Measurements from ENCODE around the gene CTRB2.
"Not testable (repeated sequence)": the region's sequence is repeated elsewhere in the genome, so short reads cannot be mapped to it uniquely, and the experiment has no call there.

Gene CTRB2

GRCh38 chr16:75231570-75231969 lies 24.6 kb upstream of the CTRB2 start:
- in situ Hi-C loops (cut with HindIII; ENCODE audit: low pct_ligation_motif_present, low pct_unique_long_range_greater_than_20kb, low sequenced_read_pairs) = loop anchor here (25.0 kb wide), 1 partner anchor 156 kb away; no protein-coding TSS in a partner anchor
- no peak for DNase-seq

- in situ Hi-C loops (cut with HindIII; ENCODE audit: low pct_ligation_motif_present, low pct_unique_long_range_greater_than_20kb, low sequenced_read_pairs) = loop anchor here (25.0 kb wide), 1 partner anchor 157 kb away; no protein-coding TSS in a partner anchor
These were observed 23.6 kb upstream of the CTRB2 start for GRCh38 chr16:75230471-75231110.

GRCh38 chr16:75229172-75230031 lies 22.4 kb upstream of the CTRB2 start:
- in situ Hi-C loops (cut with HindIII; ENCODE audit: low pct_ligation_motif_present, low pct_unique_long_range_greater_than_20kb, low sequenced_read_pairs) = loop anchor here (25.0 kb wide), 1 partner anchor 158 kb away; no protein-coding TSS in a partner anchor
- DNase-seq = no peak

More at GRCh38 chr16:75230471-75231110, 23.6 kb upstream of the CTRB2 start:
- DNase-seq = no peak

GRCh38 chr16:75228143-75228976 lies 21.4 kb upstream of the CTRB2 start:
- in situ Hi-C loops (cut with HindIII; ENCODE audit: low pct_ligation_motif_present, low pct_unique_long_range_greater_than_20kb, low sequenced_read_pairs) = loop anchor here (25.0 kb wide), 1 partner anchor 159 kb away; no protein-coding TSS in a partner anchor
- DNase-seq = no peak

- in situ Hi-C loops (cut with HindIII; ENCODE audit: low pct_ligation_motif_present, low pct_unique_long_range_greater_than_20kb, low sequenced_read_pairs) = loop anchor here (25.0 kb wide), 1 partner anchor 160 kb away; no protein-coding TSS in a partner anchor
- DNase-seq = no peak
These were observed 20.6 kb upstream of the CTRB2 start for GRCh38 chr16:75227361-75228142.

- DNase-seq = no peak
- in situ Hi-C loops (cut with HindIII; ENCODE audit: low pct_ligation_motif_present, low pct_unique_long_range_greater_than_20kb, low sequenced_read_pairs) = loop anchor here (25.0 kb wide), 1 partner anchor 161 kb away; no protein-coding TSS in a partner anchor
These were observed 19.8 kb upstream of the CTRB2 start for GRCh38 chr16:75226550-75227360.

GRCh38 chr16:75225678-75226515 lies 18.9 kb upstream of the CTRB2 start:
- no peak for DNase-seq
- in situ Hi-C loops (cut with HindIII; ENCODE audit: low pct_ligation_motif_present, low pct_unique_long_range_greater_than_20kb, low sequenced_read_pairs) = loop anchor here (25.0 kb wide), 1 partner anchor 161 kb away; no protein-coding TSS in a partner anchor

GRCh38 chr16:75225092-75225491 lies 18.1 kb upstream of the CTRB2 start:
- DNase-seq = no peak
- in situ Hi-C loops (cut with HindIII; ENCODE audit: low pct_ligation_motif_present, low pct_unique_long_range_greater_than_20kb, low sequenced_read_pairs) = loop anchor here (25.0 kb wide), 1 partner anchor 162 kb away; no protein-coding TSS in a partner anchor

GRCh38 chr16:75224306-75225082 lies 17.5 kb upstream of the CTRB2 start:
- in situ Hi-C loops (cut with HindIII; ENCODE audit: low pct_ligation_motif_present, low pct_unique_long_range_greater_than_20kb, low sequenced_read_pairs) = loop anchor here (25.0 kb wide), 1 partner anchor 163 kb away; no protein-coding TSS in a partner anchor
- DNase-seq = no peak

- in situ Hi-C loops (cut with HindIII; ENCODE audit: low pct_ligation_motif_present, low pct_unique_long_range_greater_than_20kb, low sequenced_read_pairs) = not testable (repeated sequence)
These were observed 16.2 kb upstream of the CTRB2 start for GRCh38 chr16:75223129-75223528.

GRCh38 chr16:75222271-75222783 lies 15.4 kb upstream of the CTRB2 start:
- no peak for DNase-seq
- in situ Hi-C loops (cut with HindIII; ENCODE audit: low pct_ligation_motif_present, low pct_unique_long_range_greater_than_20kb, low sequenced_read_pairs) = no loop called here

More at GRCh38 chr16:75223129-75223528, 16.2 kb upstream of the CTRB2 start:
- not testable (repeated sequence) for DNase-seq

- in situ Hi-C loops (cut with HindIII; ENCODE audit: low pct_ligation_motif_present, low pct_unique_long_range_greater_than_20kb, low sequenced_read_pairs) = no loop called here
- no peak for DNase-seq
These were observed 12.9 kb upstream of the CTRB2 start for GRCh38 chr16:75219838-75220237.

GRCh38 chr16:75219088-75219487 lies 12.1 kb upstream of the CTRB2 start:
- no peak for DNase-seq
- in situ Hi-C loops (cut with HindIII; ENCODE audit: low pct_ligation_motif_present, low pct_unique_long_range_greater_than_20kb, low sequenced_read_pairs) = no loop called here

GRCh38 chr16:75218256-75219076 lies 11.5 kb upstream of the CTRB2 start, which contains the start of gene CTRB1:
Gene CTRB1, plus strand, starts transcription at chr16:75218988. Its CDS starts 20 bp downstream, at chr16:75219008.
- in situ Hi-C loops (cut with HindIII; ENCODE audit: low pct_ligation_motif_present, low pct_unique_long_range_greater_than_20kb, low sequenced_read_pairs) = no loop called here

More at GRCh38 chr16:75218256-75219076, 11.5 kb upstream of the CTRB2 start, which contains the start of gene CTRB1:
- DNase-seq = no peak
